NCI-H69 (cell line): ENCODE results near the gene LGALS7.

Experiments used
- DNase-seq: peaks from one replicate; lab custom pipeline; 2025; lab: John Stamatoyannopoulos, UW

LGALS7 gene

DNA sequence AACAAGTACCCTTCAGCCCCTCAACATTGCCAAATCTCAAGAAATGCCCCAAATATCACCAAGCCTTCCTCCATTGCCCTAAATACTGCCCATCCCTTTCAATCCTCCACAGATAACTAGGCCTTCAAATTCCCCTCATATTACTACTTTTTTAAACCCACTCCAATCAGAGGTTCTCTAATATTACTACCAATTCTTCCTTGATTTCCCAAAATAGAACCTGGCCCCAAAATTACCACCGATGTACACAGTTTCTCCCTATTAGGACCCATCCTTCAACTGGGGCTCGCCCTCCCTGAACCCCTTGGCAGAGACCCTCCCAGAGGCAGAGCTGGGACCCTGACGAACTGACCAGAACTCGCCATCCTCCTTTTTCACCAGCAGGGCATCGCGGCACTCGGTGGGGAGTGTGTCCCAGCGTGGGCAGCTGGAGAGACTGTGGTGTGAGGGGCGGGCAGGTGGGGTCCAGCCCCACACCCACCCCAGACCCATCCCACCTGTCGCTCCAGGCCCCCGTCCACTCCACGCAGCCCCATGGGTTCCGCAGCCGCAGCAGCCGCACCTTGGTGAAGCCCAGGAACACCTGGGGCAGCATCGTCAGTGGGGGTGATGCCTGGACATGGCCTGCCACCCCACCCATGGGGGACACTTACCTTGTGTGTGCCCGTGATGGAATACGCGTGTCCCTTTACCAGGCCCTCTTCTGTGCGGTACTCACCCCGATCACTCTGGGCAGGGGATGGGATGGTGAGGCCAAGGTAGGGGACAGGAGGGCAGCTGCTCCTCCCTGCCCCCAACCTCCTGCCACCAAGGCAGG lies 35.2 kb downstream of the LGALS7 start:
- no peak for DNase-seq

DNA sequence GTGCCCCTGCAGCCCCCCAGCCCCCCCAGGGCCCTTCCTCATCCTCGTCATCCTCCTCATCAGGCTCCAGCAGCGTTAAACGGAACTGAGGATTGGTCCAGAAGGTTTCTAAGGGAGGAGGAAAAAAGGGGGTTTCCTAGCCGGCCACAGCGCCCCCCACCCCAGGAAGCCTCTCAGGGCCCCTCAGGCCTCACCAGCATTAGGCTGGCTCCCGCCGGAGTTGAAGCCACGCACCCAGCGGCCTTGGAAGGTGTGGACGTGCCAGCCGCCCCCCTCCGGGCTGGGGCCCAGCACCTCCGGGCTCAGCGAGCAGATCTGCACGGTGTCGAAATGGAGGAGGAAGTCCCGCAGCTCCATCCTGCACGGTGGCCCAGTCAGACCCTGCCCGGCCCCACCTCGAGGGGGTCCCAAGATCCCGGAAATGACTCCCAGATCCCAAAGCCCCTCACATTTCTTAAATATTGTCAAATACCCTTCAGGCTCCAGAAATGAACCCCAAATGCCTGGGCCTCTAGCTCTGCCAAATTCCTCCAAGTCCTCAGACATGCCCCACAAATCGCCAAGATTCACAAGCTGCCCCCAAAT lies 35.9 kb downstream of the LGALS7 start:
- no peak for DNase-seq

DNA sequence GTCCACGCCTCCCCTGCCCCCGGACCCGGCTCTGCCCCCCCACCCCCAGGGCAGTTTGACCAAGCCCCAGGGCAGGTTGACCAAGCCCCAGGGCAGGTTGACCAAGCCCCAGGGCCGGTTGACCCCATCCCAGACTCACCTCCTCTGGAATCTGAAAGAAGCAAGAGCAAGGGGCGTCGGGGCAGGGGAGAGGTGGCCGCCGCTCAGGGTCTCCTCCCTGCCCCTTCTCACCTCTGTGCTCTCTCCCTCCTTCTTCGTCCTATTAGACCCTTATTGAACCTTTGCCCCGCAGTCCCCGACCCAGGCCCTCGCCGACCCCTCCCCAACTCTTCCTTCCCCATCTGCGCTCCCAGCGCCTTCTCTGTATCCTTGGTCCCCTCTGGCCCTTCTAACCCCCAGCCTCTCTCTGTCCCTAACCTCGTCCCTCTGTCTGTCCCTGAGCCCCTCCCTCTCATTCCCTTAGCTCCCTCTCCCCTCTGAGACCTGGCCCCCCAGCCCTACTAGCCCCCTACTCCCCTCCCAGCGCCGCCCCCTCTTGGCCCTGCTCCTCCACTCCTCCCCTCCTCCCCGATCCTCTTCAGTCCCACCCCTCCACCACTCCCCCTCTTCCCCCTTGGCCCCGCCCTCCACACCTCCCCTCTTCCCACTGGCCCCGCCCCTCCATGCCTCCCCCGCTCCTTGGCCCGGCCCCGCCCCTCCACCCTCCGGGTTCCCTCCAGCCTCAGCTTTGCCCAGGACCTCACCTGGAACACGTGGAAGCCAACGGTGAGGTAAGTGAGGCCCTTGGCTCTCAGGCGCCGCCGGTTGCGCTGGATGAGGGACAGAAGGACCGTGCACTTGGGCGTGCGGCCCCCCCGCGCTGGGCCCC lies 36.7 kb downstream of the LGALS7 start:
- peak; percentile 86 for DNase-seq

DNA sequence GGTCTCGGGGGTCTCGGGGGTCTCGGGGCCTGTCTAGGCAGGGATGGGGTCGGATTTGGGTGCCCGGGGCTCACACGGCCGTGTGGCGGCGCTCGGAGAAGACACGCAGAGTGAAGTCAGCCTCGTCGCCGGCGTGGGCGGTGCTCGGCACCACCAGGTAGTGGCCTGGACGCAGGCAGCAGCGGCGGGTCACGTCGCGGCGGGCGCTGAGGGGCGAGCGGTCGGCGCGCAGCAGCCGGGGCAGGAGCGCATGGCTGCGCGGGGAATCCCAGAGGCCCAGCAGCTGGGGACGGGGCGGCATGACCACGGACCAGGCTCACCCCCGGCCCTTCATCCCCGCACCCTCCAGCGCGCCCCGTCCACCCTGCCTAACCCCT lies 37.3 kb downstream of the LGALS7 start:
- DNase-seq: peak; percentile 76

DNA sequence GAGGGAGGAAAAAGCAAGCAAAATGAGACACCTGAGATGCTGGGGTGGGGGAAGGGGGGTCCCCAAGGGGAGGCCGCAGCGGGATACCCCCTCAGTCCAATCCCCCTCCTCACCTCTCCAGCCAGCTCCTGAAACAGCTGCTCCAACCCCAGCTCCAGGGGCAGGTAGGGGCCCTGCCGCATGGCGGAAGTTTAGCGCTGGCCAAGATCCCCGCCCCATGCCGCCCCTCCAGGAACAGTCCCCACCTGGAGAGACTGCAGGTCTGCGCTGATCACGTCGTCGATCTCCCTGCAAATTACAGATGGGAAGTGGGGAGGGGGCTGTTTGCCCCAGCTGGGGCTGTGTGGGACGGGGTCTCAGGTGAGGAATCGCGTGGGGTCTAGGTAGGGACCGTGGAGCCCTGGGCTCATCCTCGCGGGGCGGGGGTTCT lies 38.0 kb downstream of the LGALS7 start:
- peak; percentile 90 for DNase-seq

DNA sequence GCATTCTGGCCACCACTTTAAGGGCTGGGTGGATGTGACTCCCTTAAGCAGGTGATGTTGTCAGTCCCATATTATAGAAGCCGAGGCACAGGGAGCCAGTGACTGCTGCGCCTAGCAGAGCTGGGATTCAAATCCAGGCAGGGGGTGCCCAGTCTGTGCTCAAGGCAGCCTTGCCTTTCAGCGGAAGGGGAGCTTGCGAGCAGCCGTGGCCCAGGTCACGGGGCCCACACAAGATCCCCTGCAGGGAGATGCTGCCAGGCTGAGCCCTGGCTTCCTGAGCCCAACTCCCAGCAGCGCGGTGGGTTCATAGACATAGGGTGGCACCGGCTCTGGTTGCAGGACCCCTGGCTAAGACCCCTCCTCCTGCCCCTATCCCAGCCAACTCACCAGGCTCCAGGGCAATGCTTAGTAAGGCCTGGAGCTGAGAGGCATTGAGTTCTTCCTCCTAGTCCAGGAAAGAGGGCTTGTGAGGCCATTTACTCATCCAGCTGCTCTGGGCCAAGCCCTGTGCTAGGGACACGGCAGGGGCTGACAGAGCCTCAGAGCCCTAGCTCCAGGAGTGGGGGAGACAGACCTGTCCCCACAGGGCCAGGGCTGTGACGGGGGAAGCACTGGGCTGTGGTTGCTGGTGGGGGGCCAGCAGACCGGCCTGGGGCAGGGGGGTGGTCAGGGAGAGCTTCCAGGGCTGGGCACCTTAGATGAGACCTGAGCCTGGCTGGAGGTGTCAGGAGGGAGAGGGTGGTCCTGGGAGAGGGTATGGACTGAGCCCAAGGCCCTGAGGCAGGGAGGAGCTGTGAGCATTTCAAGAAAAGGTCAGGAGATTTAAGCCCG lies 38.7 kb downstream of the LGALS7 start:
- DNase-seq: peak; percentile 58

DNA sequence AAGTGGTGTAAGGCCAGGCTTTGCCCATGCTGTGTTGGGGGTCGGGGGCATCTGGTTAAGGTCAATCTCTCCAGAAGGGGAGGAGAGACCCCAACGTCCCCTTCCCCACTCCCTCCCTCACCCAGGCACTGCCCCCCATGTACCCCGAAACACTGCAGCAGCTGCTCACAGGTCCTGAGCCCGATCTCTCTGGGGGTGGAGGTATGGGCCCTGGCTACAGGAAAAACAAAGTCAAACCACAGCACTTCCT lies 39.2 kb downstream of the LGALS7 start:
- no peak for DNase-seq

DNA sequence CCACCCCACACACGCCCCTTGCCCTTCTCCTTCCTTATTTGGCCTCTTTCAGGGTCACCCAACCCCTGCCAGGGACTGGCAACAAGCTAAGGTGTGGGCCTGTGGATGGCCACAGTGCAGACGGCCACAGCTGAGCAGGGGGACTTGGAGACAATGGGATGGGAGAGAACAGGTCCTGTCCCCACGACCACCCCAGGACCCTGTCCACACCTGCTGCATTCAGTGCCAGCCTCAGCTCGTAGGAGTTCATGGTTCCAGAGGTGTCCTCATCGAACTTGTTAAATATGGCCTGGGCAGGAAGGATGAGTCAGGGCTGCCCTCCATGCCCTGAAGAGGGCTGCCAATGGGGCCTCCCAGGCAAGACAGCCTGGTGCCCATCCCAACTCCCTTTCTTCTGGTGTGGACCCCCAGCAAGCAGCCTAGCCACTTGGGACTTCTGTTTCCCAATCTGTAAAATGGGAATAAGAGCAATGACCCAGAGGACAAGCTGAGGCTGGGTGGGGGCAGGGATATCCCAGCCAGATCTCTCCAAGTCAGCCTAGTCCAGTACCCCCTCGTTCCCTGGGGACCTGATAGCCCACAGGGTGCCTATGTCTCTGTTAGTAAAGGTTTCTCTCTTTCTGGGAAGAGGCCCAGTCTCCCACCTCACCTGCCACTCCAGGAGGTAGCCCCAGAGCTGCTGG lies 39.7 kb downstream of the LGALS7 start:
- DNase-seq: peak; percentile 33

DNA sequence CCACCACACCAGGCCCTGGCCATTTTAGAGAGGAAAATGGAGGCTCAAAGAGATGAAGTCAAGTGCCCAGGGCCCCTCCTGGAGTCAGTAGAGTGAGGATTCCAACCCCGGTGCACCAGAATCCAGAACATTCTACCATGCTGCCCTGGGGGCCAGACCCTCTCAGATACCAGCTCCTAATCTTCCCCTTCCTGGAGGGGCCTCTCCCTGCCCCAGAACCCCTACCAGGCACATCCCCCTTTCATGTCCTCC lies 40.1 kb downstream of the LGALS7 start:
- no peak for DNase-seq

DNA sequence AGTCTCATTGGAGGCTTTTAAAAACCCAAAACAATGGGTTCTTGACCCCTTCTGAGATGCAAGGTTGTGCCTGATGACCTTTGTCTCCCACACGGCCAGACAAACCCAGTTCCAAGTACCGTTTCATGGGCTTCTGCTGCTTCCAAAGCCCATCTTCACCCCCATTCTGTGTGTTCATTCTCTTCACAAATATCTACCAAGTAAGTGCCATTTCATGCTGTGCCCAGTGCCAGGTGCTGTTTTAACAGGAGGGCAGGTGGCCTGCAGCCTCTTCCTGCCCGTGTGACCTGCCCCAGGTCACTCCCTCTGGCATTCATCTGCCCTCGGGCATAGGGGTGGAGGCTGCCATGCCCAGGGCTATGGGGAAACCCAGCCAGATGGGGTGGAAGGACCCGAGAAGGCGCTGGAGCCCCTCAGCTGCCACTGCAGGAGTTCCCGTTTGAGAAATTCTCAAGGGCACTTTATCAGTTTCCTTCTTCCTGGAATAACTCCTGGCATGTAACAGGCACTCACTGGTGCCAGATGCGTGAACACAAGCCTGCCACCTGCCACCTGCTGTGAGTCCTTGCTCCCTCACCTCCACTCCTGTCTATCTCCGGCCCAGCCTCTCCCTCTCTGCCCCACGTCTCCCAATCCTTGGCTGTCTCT lies 41.5 kb downstream of the LGALS7 start:
- DNase-seq: peak; percentile 71

DNA sequence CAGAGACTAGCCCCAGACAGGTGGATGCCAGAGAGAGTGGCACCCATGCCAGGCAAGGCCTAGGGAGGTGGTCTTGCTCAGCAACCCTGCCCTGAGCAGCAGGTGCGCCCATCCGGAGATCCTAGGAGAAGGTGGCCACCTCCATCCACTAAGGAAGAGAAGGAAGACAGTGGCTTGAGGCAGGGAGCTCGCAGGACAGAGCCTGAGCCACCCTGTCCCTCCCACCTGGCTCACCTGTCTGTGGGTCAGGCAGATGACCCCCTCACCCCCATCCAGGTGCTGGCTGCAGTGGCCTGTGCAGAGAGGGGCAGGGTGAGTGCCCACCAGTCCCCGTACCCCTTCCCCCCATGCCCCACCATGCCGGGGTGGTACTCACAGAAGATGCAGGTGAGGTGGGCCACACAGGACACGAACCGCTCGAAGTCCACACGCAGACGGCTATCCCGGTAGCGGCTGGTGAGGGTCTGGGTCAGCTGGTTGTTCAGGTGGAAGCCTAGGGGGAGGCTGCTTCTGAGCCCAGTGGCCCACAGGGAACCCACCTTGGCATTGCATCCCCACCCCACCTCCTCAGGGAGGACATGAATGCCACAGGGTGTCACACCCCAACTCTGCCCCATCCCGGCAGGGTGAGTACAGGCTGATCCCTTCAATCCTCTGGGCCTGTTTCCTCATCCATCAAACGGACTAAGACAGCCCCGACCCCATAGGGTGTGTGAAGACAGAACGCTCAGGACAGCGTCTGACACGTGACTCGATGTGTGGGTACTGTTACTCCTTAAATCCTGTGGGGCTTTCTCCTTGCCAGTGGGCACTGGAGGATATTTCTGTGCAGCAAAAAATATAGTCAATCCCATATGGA lies 42.4 kb downstream of the LGALS7 start:
- DNase-seq: no peak

DNA sequence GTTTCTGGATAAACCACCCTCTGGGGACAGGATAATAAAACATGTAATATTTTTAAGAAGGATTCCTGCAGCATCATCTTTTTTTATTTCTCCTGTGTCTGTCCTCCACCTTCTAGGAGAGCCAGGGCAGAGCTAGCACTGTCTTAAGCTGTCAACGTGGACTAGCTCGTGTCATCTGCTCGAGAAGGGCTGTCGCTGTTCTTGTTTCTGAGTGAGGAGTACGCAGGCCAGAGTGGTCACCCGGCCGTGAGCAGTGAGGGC lies 42.9 kb downstream of the LGALS7 start:
- DNase-seq: no peak

DNA sequence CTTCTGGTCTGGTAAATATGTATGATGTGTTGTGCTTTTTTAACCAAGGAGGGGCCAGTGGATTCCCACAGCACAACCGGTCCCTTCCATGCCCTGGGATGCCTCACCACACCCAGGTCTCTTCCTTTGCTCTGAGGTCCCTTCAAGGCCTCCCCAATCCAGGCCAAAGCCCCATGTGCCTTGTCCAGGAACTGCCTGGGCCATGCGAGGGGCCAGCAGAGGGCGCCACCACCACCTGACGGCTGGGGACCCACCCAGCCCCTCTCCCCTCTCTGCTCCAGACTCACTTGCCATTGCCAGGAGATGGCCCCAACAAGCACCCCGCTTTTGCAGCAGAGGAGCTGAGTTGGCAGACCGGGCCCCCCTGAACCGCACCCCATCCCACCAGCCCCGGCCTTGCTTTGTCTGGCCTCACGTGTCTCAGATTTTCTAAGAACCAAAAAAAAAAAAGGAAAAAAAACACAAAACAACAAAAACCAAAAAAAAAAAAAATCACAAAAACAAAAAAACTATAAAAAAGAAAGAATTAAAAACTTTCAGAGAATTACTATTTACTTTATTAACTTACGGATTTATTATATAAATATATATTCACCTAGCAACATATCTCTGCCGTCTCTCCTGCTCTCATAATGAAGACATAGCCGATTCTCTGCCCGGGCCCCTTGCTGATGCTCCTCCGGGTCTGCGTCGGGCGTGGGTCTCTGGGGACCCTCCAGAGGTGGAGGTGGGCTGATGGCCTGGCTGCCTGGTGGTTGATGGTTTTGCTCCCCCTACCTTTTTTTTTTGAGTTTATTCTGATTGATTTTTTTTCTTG lies 43.5 kb downstream of the LGALS7 start:
- DNase-seq: peak; percentile 74

DNA sequence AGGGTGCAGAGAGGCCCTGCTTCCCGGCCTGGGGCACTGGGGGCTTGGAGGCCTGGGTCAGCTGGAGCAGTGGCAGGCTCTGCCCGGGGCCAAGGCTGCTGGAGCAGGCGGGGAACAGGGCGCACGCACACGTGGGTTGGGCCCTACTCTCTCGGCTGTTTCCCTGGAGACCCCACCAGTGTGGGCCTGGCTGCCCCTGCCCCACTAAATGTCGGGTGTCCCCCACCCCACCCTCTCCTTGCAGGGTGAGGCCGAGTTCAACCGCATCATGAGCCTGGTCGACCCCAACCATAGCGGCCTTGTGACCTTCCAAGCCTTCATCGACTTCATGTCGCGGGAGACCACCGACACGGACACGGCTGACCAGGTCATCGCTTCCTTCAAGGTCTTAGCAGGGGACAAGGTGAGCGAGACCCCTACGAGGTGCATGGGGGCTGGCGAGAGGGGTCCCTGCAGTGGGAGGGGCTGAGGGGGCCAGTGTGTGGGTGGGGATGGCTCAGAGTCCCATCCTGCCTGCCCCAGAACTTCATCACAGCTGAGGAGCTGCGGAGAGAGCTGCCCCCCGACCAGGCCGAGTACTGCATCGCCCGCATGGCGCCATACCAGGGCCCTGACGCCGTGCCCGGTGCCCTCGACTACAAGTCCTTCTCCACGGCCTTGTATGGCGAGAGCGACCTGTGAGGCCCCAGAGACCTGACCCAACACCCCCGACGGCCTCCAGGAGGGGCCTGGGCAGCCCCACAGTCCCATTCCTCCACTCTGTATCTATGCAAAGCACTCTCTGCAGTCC lies 44.4 kb downstream of the LGALS7 start:
- DNase-seq: no peak

DNA sequence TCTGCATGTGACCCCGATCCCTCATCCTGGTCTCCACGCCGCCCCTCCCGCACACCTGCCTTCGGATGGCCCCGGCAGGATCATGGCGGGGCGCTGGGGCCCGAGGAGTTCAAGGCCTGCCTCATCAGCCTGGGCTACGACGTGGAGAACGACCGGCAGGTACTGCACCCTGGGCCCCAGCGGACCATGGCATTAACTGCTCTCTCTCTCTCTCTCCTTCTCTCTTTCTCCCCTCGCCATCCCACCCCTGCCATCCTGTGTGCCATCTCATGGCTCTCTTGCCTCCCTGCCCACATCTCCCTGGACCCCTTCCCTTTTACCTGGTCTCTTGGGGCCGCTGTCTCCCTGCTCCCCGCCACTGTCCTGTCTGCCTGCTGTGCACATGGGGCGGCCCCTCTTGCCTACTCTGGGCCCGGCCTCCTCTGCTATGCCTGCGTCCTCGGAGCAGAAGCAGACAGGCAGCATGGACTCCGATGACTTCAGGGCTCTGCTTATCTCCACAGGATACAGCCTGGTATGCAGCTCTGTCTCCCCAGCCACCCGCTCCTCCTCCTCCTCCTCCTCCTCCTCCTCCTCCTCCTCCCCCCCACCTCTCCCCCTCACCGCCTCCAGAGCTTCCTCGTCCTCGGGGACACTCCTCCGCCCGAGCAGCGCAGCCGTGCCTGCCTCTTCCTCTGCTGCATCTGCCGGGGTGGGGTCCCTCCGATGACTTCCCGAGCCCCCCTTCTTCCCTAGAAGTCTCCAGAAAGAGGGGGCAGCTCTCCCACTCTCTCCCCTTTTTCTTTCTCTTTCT lies 45.3 kb downstream of the LGALS7 start:
- DNase-seq: no peak

DNA sequence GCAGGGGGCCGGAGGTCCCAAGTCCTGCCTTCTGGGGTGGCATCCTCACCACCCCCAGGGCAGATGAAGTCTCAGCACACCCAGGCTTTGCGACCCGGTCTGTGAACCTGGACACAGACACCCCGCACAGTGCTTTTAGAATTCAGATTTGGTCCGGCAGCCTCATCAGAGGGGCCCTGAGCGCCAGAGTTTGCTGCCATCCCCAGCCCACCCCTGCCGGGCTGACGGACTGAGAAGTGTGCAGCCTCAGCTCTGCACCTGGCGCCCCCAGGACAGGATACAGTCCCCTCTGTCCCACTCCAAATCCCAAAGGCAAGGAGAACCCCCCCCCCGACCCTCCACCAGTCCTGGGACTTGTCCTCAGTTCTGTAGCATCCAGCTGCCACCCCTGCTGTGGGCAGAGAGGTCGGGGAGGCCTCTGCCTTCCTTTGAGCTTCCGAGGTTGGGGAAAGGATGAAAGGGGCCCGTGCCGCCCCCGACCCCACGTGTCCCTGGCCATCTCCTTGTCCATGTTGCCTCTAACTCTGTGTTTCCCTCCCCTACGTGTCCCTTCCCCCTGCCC lies 45.9 kb downstream of the LGALS7 start:
- no peak for DNase-seq

DNA sequence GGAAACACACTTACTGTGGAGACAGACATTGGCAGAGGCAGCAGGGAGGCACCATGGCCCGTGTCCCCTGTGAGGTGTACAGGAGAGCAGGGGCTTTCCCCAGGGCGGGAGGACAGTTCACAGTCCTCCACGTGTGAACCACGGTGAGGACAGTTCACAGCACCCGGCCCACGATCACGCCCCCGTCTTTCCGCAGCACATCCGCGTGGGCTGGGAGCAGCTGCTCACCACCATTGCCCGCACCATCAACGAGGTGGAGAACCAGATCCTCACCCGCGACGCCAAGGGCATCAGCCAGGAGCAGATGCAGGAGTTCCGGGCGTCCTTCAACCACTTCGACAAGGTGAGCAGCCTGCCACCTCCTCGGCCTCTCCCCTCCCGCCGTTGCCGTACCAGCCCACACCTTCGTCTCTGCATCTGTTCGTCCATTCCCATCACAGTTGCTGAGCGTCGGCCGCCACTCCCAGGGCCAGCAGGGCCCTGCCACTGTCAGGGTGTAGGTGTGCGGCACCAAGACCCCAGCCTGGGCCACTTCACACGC lies 46.5 kb downstream of the LGALS7 start:
- DNase-seq: no peak

DNA sequence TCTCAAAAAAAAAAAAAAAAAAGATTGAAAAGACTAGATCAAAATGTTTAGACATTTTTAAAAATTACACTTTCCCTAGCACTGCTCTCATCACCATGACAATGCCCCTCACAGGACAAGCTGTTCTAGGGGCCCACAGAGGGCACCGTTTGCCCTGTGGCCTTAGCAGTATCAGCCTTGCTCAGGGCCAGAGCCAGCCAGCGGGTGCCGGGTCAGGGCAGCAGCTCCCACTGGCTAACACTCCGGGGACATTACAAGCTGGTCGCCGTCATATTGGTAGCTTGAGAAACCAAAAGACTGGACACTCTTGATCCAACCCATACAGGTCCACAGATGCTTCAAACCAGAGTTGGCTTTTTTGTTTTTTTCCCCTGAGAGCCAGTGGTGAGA lies 47.0 kb downstream of the LGALS7 start:
- DNase-seq: no peak
